Embryonic facial prominence (tissue), 1 donor: ENCODE results near the gene VIPR2.
"Not testable (repeated sequence)": the region's sequence is repeated elsewhere in the genome, so short reads cannot be mapped to it uniquely, and the experiment has no call there.

Experiments used
- DNase-seq: peaks from one replicate; pipeline ENCODE4 v3.0.0-alpha.2; 2016; ENCODE audit errors: extremely low spot score

VIPR2 gene

GRCh38 chr7:159139202-159139601 is 5.5 kb downstream of the VIPR2 start:
- no peak for DNase-seq

DNA sequence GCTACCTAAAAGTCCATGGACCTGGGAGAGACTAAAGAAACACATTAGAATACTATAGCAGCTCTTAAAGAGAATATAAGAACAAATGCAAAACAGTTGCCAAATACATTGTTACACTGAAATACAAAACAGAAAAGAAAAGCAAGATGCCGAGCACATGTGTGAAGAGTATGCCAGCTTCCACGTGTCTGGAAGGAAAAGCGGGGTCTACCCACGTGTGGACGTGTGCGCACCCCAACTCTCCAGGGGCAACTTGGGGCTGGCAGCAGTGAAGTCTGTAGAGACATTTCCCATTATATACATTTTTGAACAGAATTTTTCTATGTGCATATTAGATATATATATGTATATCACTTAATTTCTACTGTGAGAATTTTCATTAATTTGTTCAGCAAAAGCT is 6.2 kb downstream of the VIPR2 start:
- DNase-seq, result no peak

DNA sequence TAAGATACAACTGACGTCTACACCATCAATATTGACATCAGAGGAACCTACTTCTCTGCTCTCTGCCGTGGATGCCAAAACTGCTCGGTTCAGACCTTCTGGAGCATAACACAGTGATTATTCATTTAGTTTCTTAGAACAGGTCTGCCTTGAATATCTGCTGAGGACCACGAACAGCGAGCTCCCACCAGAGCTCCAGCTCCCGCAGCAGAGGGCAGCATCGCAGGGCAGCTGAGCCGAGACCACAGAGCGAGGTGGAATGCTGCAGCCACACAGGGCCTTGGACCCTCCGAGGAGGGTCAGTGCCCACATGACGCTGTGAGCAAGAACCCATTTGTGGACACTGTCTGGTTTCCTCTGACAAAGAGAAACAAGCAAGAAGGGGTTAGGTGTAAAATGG is 6.8 kb downstream of the VIPR2 start:
- DNase-seq, result no peak

GRCh38 chr7:159136846-159137245 is 7.8 kb downstream of the VIPR2 start:
- DNase-seq, result no peak

DNA sequence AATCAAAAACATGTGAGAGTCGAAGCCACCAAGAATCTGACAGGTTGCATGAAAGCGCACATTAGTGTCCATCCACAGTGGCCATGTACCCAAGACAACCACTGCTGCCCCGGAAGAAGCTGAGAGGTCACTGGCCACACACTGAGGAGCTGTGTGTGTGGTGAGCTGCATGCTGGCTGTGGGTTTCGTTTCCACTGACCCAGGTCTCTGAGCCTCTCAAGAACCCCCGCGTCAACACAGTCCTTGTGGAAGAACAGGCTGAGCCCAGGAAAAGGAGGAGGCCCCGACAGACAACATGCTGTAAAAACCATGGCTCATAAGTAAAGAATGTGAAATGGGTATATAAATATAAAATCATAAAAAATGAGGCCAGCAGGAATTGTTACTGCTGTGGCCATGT is 8.2 kb downstream of the VIPR2 start:
- no peak for DNase-seq

GRCh38 chr7:159136013-159136412 is 8.7 kb downstream of the VIPR2 start:
- no peak for DNase-seq

DNA sequence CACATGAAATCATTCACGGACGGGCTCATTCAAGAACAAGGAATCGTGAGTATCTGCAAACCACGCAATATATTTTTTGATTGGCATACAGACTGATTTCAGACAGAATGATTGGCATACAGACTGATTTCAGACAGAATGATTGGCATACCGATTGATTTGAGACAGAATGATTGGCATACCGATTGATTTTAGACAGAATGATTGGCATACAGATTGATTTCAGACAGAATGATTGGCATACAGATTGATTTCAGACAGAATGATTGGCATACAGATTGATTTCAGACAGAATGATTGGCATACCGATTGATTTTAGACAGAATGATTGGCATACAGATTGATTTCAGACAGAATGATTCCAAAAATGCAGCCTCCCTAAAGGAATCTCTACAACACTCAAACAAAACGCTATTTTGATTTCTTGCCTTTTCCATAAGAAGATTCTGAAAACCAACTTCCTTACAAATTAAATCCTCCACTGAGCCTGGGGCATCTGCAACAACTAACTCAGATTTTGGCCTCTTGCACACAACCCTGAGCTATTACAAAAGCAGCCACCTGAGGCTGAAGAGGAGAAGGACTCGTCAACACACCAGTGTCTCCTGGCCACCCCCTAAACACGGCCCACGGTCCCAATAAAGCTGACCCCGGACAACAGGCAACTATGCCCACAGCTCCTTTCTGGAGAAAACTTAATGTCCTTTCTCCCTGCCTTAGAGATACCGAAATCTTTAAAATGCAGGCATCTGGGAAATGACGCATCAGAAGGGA is 11.8 kb downstream of the VIPR2 start:
- DNase-seq, result not testable (repeated sequence)

GRCh38 chr7:159130820-159131219 is 13.8 kb downstream of the VIPR2 start:
- DNase-seq, result no peak

- DNase-seq, result no peak
Measured at GRCh38 chr7:159130199-159130775, 14.4 kb downstream of the VIPR2 start.

- DNase-seq, result no peak
Measured at GRCh38 chr7:159128767-159129166, 15.9 kb downstream of the VIPR2 start.

GRCh38 chr7:159127691-159128642 is 16.7 kb downstream of the VIPR2 start:
- DNase-seq, result no peak

DNA sequence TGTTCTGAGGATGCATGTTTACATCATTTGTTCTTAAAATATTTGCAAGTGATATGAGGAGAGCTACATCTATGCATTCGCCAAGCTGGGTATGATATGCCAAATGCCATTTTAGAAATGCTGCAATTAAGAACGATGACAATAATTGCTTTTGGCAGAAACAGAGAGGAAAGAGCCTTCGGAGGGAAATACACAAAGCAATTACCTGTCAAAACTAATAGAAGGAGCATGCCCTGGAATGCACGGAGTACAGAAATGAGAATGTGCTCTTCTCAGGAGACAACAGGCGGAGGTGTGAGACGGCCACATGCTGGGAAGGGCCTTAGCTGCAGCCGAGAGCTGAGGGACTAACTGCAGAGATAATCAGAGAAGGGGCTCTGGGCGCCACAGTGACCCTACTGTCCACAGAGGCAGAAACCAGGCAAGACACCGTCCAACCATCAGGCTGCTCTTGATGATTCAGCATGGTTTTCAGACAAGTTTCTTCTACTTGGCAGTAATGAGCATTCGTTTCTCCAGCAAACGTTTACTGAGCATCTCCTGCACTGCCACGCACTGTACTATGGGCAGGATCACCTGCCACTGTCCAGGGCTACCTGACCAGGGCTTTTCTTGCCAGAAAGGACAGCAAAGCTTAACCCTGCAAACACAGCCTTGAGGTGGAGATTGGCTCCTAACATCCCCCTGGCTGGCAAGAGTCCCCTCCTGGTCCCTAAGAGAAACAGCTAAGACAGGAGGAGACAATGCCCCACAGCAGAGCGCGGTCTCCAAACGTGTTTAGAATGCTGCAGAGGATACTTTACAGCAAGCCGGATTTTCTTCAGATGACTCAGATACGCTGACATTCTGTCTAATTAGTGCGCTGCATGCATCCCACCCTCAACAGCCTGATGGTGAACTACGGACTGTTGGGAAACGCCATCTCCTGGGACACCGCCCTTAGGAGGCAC is 18.1 kb downstream of the VIPR2 start:
- no peak for DNase-seq

DNA sequence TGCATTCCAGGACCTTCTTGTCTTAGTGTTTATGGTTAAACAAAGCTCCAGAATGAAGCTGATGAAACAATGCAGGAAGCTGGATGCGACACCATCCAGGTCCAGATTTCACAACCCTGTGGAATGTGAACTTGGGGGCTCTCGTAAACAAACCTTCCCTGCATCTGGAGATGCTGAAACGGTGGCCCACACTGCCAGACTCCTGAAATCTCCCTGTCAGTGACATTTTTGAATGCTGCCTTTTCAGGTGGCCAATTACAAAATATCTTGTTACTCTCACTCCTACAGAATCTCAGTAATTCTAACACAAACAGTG is 18.8 kb downstream of the VIPR2 start:
- no peak for DNase-seq

DNA sequence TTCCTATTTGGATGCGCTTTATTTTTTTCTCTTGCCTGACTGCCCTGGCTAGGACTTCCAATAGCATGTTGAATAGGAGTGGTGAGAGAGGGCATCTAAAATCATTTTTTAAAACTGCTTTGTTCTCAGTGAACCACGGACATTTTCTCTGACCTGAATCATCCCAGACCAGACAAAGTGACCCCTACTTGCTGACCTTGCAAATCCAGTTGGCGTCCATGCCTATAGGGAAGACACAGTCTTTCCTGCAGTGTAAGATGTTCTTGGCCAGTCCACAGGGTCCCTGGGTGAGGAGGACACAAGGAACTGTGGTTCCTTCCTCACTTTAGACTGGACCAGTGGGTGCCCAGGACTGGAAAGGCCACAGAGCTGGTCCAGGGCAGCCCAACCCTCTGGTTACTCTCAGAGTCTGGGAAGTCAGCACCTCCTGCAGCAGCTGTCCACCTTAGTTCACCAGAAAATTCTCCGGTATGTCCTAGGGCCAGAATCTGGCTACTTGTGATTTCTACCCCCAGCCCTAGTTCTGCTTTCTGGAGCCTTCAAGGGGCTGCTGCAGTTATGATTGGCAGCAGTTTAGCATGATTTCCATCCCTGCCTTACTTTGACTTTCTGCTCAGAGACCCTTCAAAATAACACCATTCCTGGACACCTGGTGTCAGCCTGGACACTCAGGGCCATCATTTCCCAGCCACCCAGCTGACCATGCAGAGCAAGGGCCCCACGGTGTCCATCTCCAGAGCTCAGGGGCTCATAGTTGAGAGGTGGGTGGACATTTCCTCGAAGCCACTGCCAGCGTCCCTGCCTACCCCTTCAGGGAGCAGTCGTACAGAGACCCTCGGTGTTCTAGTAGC is 19.3 kb downstream of the VIPR2 start:
- DNase-seq, result no peak

DNA sequence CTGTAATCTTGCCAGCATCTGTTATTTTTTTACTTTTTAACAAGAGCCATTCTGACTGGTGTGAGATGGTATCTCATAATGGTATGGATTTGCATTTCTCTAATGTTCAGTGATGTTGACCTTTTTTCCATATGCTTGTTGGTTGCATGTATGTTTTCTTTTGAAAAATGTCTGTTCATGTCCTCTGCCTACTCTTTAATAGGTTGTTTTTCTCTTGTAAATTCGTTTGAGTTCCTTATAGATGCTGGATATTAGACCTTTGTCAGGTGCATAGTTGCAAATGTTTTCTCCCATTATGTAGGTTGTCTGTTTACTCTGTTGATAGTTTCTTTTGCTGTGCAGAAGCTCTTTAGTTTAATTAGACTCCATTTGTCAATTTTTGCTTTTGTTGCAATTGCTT is 20.9 kb downstream of the VIPR2 start:
- not testable (repeated sequence) for DNase-seq

GRCh38 chr7:159123294-159123693 is 21.4 kb downstream of the VIPR2 start:
- not testable (repeated sequence) for DNase-seq

DNA sequence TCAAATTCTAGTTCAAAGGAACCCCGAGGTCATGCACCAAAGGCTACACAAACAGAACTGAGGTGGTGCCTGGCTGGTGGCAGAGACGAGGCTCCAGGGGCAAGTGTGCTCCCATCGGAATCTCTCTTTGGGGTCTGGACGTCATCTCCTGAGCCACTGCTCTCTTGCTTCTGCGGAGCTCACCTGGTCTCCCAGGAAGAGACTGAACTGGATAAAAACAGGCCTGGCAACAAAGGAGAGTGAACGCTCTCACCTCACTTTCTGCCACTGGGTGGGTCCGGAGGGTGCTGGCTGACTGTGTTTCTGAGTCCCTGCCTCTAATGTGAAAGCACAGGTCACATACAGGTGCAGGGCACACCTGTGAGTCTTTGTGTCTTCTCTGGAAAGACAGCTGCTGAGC is 22.4 kb downstream of the VIPR2 start:
- no peak for DNase-seq

DNA sequence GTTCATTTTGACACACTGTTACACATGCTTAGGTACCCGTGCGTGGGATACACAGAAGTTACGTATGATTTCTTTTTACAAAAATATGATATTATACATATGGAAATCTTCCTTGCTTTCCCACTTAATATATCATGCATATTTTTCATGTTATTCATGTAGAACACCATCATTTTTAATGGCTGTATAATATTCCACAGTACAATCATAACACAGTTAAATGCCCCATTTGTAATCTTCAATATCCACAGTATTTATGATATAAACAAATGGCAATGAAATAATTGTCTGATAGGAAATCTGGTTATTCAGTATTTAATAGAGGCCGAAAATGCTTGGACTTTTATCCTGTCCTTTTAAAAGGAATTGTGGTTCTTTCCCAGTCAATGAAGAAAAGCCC is 23.2 kb downstream of the VIPR2 start:
- no peak for DNase-seq

GRCh38 chr7:159121068-159121467 is 23.6 kb downstream of the VIPR2 start:
- DNase-seq, result no peak

DNA sequence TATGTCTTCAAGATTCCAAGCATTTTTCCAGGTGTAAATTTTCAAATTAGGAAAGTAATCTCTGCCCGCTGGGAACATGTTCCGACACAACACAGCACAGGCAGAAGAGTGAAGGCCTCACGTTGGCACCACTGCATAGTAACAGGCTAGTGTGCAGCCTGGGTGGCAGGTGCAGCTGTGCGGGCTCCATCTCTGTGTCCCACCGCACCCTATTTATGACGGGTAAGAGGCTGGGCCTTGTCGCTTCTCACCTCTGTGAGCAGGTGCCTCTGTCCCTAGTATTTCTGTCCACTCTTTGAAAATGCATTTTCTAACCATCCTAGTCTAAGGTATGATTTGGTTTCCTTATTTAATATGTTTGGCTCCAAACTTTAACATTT is 24.1 kb downstream of the VIPR2 start:
- no peak for DNase-seq
